Stimulated activated CD4-positive, alpha-beta T cell treated with anti-CD3 and anti-CD28 coated beads, Interleukin-1b, Interleukin-23, amount 100 ng/mL, for 48 hours (primary cell): ENCODE data around the gene TMOD2.
A peak's percentile ranks its signal among the peaks of the same experiment; 100 is the strongest.

ENCODE experiments used
- DNase-seq: peaks from one replicate; pipeline ENCODE4 v3.0.0-alpha.2; 2020

TMOD2 gene

GRCh38 chr15:51828621-51829375 is 77.4 kb downstream of the TMOD2 start:
- no peak for DNase-seq

GRCh38 chr15:51829376-51830275 is 78.2 kb downstream of the TMOD2 start, which contains the start of gene TMOD3:
Gene TMOD3, plus strand, starts transcription at chr15:51829653. Its CDS starts 33,232 bp downstream, at chr15:51862885.
- DNase-seq, result peak; percentile 90

- no peak for DNase-seq
Measured at GRCh38 chr15:51830276-51830806, 78.9 kb downstream of the TMOD2 start.

- DNase-seq, result no peak
Measured at GRCh38 chr15:51833772-51834171, 82.4 kb downstream of the TMOD2 start.

GRCh38 chr15:51837792-51838251 is 86.4 kb downstream of the TMOD2 start:
- DNase-seq, result no peak

- no peak for DNase-seq
Measured at GRCh38 chr15:51838270-51838669, 86.9 kb downstream of the TMOD2 start.

GRCh38 chr15:51840692-51841091 is 89.3 kb downstream of the TMOD2 start:
- no peak for DNase-seq

GRCh38 chr15:51841406-51842040 is 90.1 kb downstream of the TMOD2 start:
- DNase-seq, result no peak

- DNase-seq, result no peak
Measured at GRCh38 chr15:51842265-51842664, 90.9 kb downstream of the TMOD2 start.

- DNase-seq, result peak; percentile 45
Measured at GRCh38 chr15:51842852-51843737, 91.7 kb downstream of the TMOD2 start.

GRCh38 chr15:51844747-51845426 is 93.5 kb downstream of the TMOD2 start:
- no peak for DNase-seq

GRCh38 chr15:51846066-51846462 is 94.7 kb downstream of the TMOD2 start:
- DNase-seq, result no peak

- no peak for DNase-seq
Measured at GRCh38 chr15:51846463-51847230, 95.2 kb downstream of the TMOD2 start.

- no peak for DNase-seq
Measured at GRCh38 chr15:51848811-51849210, 97.4 kb downstream of the TMOD2 start.

- DNase-seq, result no peak
Measured at GRCh38 chr15:51849860-51850259, 98.5 kb downstream of the TMOD2 start.

- DNase-seq, result no peak
Measured at GRCh38 chr15:51853998-51854397, 102.6 kb downstream of the TMOD2 start.

- no peak for DNase-seq
Measured at GRCh38 chr15:51855612-51856011, 104.2 kb downstream of the TMOD2 start.

- no peak for DNase-seq
Measured at GRCh38 chr15:51856714-51857380, 105.5 kb downstream of the TMOD2 start.

- DNase-seq, result peak; percentile 58
Measured at GRCh38 chr15:51861557-51862359, 110.4 kb downstream of the TMOD2 start.
